A204.1 (cell line): ENCODE data around the gene KCNJ12.

Source experiments
- FAIRE-seq: peaks from 2 replicates; lab custom pipeline; 2012; peaks lifted over from hg19 to GRCh38; lab: Jason Lieb, UNC

KCNJ12 gene

DNA sequence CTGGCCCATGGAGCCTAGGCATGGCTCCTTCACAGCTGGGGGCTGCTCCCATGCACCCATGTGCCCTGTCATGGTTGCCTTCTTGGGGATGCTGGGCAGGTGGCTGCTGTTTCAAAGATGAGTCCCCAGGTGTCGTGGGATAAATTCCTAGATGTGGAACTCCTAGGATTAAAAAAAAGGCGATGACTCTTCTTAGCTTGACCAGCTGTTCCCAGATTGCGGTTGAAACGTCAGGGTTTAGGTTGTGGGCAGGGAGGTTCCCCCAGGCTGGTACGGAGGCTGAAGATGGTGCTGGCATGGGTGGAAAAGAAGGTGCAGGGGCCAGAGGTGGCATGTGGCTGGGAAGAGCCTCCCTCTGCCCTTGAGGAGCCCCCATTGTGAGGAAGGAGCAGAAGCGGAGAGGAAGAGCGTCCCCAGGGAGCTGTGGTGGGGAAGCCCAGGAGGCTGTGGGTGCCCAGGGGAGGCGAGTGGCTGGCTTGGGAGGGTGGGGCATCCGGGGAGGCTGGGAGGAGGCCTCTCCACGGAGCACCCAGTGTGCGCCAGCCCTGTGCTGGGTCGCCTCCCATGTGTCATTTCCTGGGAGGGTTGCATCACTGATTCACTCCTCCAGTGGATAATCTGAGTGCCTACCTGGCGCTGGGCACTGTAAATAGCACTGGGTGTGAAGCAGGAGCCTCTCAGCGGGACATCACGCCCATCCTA is 7.5 kb upstream of the KCNJ12 start:
- no peak for FAIRE-seq

DNA sequence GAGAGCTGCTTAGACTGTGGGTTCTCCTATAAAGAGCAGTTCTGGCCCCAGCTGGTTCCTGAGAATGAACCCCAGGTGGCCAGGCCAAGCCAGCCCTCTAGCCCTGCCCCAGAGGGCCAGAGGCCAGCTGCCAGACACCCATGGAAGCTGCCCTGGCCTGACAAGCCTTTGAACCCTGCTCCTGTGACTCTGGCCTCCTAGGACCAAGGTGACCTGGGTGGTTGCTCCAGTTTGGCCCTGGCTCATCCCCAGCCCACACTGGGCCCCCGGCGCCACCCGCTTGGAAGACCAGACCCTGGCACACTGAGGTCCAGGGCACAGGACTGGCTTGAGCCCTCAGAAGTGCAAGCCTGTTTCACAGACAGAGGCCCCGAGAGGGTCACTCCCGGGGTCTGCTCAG is 6.8 kb upstream of the KCNJ12 start:
- FAIRE-seq: no peak

DNA sequence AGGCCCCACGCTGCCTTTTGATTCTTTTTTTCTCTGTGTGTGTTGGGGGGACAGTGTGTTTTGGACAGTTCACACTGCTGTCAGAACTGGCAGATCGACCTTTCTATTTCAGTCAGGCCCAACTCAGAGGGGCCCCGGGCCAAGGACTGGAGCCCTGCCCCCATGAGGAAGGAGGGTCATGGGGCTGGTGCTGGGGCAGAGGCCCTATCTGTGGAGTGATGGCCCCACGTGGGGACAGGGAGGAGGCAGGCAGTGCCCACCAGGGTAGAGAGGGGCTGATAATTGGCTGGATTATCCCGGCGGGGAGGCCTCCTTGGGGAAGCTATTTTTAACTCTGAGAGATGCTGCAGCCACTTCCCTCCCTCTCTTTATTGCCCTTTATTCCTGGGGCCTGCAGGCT is 5.7 kb upstream of the KCNJ12 start:
- FAIRE-seq: no peak

DNA sequence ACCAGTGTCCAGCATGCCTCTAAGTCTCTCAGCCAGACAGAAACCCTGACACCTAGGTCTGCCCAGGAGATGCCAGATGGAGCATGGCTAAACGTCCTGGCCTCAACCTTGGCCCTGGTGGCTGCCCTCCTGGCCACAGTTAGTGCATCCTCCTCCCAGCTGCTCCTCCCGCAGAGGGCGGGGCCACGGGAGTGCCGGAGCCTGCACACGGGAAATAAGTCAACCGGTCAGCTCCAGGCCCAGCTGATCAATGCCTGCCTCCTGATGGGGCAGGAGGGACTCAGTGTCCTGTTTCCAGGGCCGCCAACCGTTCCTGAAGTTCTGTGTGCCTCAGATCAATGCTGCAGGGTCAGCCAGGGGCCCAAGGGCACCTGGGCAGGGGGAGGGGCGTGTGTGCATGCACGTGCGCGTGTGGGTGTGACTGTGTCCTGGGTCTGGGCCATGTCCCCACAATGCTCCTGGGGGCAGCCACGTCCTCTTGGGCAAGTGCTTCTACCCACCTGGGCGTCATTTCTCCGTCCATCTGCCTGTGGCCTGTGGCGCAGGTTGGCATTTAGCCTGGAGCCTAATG is 4.6 kb upstream of the KCNJ12 start:
- FAIRE-seq: no peak

DNA sequence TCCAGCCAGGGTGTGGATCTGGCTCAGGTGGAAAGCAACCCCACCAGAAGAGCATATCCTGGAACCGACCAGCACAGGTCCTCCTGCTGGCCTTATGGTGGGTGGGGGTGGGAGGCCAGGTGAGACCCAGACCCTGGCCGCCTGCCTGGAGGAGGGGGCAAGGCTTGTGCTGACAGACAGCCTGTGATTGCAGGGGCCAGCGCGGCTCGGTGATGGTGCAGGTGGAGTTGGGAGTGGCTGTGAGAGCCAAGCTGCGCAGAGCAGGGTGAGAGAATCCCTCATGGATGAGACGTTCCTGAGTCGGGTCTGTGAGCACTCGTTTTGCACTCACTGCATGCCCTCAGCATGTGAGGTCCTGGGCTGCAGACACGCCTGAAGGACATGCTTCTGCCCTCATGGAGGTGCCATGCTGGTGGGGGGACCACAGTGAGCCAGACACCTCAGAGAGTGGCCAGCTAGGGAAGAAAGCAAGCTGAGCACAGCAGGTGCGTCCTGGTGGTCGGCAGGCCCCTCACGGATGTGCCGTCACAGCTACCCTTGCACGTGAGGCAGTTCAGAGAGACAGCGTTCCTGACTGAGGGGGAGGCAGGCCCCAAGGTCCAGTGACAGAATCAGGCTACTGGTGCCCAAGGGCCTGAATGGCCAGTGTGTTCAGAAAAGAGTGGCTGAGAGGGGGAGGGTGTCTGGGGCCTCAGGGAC is 3.8 kb upstream of the KCNJ12 start:
- no peak for FAIRE-seq

- no peak for FAIRE-seq
These were observed 3.1 kb upstream of the KCNJ12 start for GRCh38 chr17:21373036-21373435.

- FAIRE-seq: no peak
These were observed 2.3 kb upstream of the KCNJ12 start for GRCh38 chr17:21373696-21374440.

DNA sequence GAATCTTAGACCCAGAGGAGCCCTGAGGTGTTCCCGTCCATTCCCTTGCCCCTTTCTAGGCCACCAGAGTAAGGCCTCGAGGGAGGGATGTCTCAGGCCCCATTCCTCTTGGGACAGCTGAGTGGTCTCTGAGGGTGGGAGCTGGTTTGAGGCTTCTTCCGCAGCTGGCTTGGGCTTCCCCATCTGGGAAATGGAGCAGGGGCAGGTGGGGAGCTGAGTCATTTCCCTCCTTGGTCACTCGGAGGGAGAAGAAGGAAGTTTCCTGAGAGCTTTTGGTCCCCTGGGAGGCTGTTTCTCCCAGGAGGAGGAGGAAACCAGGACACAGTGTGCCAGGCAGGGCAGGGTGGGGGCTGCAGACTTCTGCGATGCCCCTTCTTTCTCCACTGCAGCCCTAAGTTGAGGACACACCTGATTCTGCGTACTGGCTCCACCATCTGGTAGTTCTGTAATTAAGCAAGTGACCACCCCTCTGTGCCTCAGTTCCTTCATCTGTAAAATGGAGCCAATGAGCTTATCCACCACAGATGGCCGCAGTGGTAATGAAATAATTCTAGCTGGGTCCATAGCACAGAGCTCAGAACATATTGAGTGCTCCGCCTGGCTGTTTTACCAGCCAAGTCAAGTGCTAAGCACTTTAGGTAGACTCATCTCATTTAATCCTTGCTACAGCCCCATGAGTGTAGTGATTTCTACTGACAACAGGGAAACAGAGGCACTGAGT is 1.6 kb upstream of the KCNJ12 start:
- FAIRE-seq: no peak

- FAIRE-seq: no peak
These were observed 996 bp upstream of the KCNJ12 start for GRCh38 chr17:21375162-21375560.

DNA sequence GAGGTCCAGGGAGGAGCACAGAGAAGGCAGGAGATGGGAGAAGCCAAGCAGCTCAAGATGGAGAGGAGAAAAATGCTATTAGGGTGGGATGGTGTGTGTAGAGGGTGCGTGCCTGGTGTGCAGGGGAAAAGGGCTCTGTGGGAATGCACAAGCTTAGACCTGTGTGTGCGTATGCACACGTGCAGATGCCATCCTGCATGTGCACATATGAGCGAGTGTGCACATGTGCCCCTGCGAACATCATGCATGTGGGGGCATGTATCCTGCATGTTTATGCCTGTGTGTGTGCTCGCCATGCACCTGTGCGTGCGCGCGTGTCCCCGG is 438 bp upstream of the KCNJ12 start:
- no peak for FAIRE-seq

DNA sequence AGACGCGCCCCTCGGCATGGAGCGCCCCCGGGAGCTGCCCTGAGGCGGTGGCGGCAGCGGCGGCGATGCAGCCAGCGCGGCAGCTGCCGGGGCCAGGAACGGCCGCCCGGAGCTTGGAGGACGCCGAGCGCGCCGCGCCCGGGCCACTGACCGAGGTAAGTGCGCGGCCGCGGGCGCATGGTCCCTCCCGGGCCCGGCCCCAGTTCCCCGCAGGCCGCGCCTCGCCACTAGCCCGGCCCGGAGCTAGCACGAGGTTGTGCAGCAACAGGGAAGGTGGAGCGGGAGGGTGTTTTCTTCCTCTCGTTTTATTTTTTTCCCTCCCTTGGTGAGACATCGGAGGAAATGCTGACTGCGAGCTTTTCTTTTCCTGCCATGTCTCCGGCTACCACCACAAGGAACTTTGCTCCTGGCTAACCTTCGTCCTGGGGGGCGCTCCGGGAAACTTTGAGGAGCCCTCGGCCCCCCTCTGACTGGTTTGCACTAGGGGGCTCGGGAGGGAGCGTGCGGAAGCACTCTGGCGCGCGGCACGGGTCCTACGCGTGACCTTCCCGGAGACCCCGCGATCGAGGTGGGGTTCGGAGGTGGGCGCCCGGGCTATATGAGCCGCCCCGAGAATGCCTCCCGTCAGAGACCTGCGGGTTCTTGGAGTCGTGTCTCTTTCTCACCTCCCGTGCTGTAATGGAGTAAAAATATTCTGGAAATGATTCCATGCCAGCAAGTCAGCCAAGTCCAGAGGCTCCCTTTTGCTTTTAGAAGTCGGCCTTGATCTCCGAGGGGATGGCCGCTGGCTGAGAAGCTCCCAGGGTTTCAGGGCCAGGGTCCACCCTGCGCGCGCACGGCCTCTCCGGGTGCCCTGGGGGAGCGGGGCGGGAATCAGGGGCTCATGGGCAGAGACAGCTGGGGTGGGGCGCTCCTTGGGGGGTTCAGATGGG is 868 bp downstream of the KCNJ12 start:
- FAIRE-seq: no peak

DNA sequence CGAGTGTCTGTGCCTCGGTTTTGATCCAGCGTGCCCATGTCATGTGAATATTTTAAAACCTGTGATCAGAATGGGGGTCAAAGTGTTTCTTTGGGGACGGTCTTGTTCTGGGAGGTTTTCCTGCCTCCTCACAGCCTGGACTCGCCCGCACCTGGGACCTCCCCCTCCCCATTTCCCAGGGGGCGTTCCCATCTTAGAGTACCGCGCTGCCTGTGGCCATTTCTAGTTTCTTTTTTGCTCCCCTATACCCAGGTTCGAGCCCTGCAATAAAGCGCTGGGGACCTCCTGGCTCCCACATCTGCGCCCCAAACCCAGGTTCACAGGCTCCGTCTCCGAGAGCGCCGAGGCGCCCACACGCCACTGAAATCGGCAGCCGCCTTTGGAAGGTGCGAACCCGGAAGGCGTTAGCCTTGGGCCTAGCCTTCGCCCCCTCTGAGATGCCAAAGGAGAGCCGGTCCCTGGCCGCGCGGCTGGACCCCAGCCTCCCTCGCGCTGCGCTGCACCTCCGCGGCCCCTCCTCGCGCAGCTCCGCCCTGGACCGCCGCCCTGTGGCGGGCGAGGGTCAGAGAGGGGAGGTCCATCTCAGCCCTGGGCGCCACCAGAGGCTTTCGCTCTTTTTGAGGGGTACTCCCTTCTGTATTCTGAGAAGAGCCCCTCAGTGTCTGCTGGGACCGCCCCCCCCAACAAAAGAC is 1.7 kb downstream of the KCNJ12 start:
- no peak for FAIRE-seq

GRCh38 chr17:21378553-21378952 is 2.4 kb downstream of the KCNJ12 start:
- FAIRE-seq: no peak

- FAIRE-seq: no peak
These were observed 3.0 kb downstream of the KCNJ12 start for GRCh38 chr17:21379080-21379711.

- no peak for FAIRE-seq
These were observed 4.5 kb downstream of the KCNJ12 start for GRCh38 chr17:21380659-21381058.

DNA sequence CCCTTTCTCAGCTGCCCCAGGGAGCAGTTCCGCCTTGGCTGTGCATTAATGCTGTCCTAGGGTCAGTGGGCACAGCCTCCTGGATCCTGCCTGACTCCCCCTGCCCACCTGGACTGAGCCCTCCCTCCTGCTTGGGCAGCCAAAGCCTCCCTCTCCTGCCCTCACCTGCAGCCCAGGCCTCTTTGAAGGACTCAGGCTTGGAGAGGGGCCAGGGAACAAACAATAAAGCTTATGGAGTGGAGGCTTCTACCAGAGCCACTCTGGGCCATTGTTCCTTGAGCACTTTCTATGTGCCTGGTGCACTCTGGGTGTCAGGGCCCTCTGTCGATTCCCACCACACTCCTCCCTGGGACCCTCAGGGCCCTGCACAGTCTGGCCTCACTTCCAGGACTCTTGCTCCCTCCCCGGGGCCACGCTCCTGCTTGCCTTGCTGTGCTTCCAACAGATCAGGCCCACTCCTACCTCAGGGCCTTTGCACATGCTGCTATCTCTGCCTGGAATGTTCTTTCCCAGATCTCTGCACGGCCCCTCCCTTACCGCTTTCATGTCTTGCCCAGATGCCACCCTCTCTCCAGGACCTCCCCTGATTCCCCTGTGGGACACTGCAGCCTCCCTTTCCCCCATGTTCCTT is 5.0 kb downstream of the KCNJ12 start:
- FAIRE-seq: no peak

DNA sequence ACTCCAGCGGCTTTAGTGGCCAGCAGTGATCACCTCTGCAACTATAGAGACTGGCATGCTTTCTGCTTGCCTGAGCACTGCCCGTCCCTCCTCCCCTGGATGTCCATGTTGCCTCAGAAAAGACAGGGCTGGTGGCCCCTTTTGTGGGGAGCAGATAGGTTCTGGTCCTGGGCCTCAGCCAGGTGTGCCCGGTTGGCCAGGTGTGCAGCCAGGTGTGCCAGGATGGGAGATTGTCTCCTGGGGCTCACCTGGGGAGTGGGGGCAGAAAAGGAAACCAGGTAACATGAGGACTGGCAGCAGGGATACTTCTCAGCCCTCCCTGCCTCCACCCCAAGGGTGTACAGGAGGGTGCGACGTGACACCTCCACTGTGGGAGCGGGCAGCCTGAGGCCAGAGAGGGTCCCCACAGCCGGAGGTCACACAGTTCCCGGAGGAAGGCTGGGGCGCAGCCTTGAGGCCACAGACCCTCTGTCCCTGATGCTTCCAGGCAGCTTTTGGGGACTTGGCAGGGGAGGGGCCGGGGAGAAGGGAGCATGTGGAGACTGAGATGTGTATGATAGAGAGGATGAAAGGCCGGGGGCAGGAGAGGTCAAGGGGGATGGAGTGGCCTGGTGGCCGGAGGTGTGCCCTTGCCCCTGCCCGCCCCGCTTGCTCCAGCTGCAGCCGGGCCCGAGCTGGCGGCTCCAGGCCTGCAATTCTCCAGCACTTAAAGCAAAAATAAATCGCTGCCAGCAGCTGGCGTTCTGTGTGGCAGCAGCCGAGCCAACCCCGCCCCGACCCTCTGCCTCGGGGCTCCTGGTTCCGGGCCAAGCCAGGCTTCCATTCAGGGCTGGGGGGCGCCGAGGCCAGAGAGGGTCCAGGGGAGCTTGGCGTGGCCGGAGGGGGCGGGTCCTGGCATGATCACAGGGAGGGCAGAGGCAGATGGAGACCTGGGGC is 6.7 kb downstream of the KCNJ12 start:
- FAIRE-seq: no peak

- no peak for FAIRE-seq
These were observed 9.2 kb downstream of the KCNJ12 start for GRCh38 chr17:21385281-21385845.
